Spleen (tissue), 11 donors: Measurements from ENCODE around the gene MMP23B. TPM values are rescaled to one million over a fixed set of nuclear protein-coding genes. Genes with fewer than 3 reads are reported as not detected.
A peak's percentile ranks its signal among the peaks of the same experiment; 100 is the strongest.

Experiments
- DNase-seq: peaks from one replicate; pipeline ENCODE4 v3.0.0-alpha.2; 2020
- H3K27ac ChIP-seq, 8 donors: fragments of 200-600 bp; sonication (generic) in 7 of 8; 1 replicate in 4 of 8; 2 replicates in 4 of 8; pipeline versions ENCODE4 v1.5.0 to v1.8.0; 2016 to 2021; ENCODE audit warnings: inconsistent platforms in 4 of 8, mild to moderate bottlenecking in 4 of 8, moderate library complexity in 1 of 8
- H3K27me3 ChIP-seq, 7 donors: fragments of 200-600 bp; sonication (generic) in 6 of 7; replicated peaks in 1 of 7; 1 replicate in 4 of 7; 2 replicates in 3 of 7; pipeline versions ENCODE4 v1.5.0 to v1.8.0; 2016 to 2021; ENCODE audit warnings: inconsistent platforms in 3 of 7, mild to moderate bottlenecking in 1 of 7
- H3K36me3 ChIP-seq, 6 donors: fragments of 200-600 bp; sonication (generic) in 5 of 6; 1 replicate in 4 of 6; 2 replicates in 2 of 6; pipeline versions ENCODE4 v1.5.0 to v1.8.0; 2016 to 2021; ENCODE audit warnings: inconsistent platforms in 2 of 6
- H3K4me1 ChIP-seq, 6 donors: fragments of 200-600 bp; sonication (generic) in 5 of 6; 1 replicate in 3 of 6; 2 replicates in 3 of 6; pipeline versions ENCODE4 v1.5.0 to v1.8.0; 2016 to 2021; ENCODE audit warnings: inconsistent platforms in 3 of 6
- H3K4me3 ChIP-seq, 8 donors: fragments of 200-600 bp; sonication (generic) in 7 of 8; 1 replicate in 4 of 8; 2 replicates in 4 of 8; pipeline versions ENCODE4 v1.5.0 to v1.8.0; 2016 to 2021; ENCODE audit warnings: inconsistent platforms in 4 of 8, mild to moderate bottlenecking in 4 of 8, moderate library complexity in 2 of 8
- H3K9me3 ChIP-seq, 8 donors: fragments of 200-600 bp; sonication (generic) in 7 of 8; 1 replicate in 4 of 8; 2 replicates in 4 of 8; pipeline versions ENCODE4 v1.5.0 to v1.8.0; 2016 to 2021; ENCODE audit warnings: inconsistent platforms in 4 of 8
- POLR2A ChIP-seq, 3 donors: fragments of 450-650 bp; IDR thresholded peaks; one replicate each; pipeline ENCODE4 v1.5.1; 2017; ENCODE audit warnings: antibody characterized with exemption in 3 of 3, mild to moderate bottlenecking in 1 of 3
- POLR2AphosphoS5 ChIP-seq, 3 donors: sonication (generic); formaldehyde crosslinking; IDR thresholded peaks; one replicate each; pipeline ENCODE4 v1.5.1; 2017; ENCODE audit warnings: antibody characterized with exemption in 3 of 3
- WGBS, 5 donors: extraction: QIAGEN DNeasy Blood & Tissue Kit in 3 of 5; methylation state at CpG; one replicate each; pipeline versions ENCODE4 v1.1.5 to v1.1.7; 2013 to 2018; 5-methylcytosine and 5-hydroxymethylcytosine counted together
- intact Hi-C: fragments of 100-400 bp; cut with DNase I; formaldehyde crosslinking; loops from one replicate; pipeline ENCODE4 v1.15.0; 2023; ENCODE audit warnings: low total_unique reads
- polyA plus RNA-seq, 3 donors: library from polyadenylated mRNA; stranded (reverse); fragments of 200-250 nt; gene quantifications; one replicate each; pipeline ENCODE4 v1.2.1, GENCODE V29; 2013
- total RNA-seq, 7 donors: library from RNA; depleted of rRNA in 3 of 7; stranded (reverse); fragments of >200 nt in 3 of 7; fragmentation: NEBNext Ultra II Directional in 4 of 7; extraction: Animal tissue kit (Norgen Biotek cat#: 25700) in 4 of 7; gene quantifications; one replicate each; pipeline versions ENCODE4 v1.1.0 to v1.2.1, GENCODE V29; 2016 to 2021
- TF ChIP-seq, protein P1 (sequence below), 11 experiments: fragments of 200-600 bp in 7 of 11; fragments of 450-650 bp in 4 of 11; sonication (generic) in 4 of 11; IDR thresholded peaks in 8 of 11; conservative IDR thresholded peaks in 3 of 11; 1 replicate in 7 of 11; 2 replicates in 4 of 11; pipeline versions ENCODE4 v1.4.0 to v1.8.0; 2016 to 2021; ENCODE audit warnings: antibody characterized with exemption in 11 of 11, inconsistent platforms in 4 of 11, mild to moderate bottlenecking in 1 of 11
- donor health status: healthy with polysubstance abuse.
- donor health status: DM: no; HTN: no; CAD: no; lungs with moderate emphysema.
- donor health status: DM: no; HTN: no; CAD: no.
- donor health status: Bipolar disorder and iron deficiency.
- donor health status: healthy.
- donor health status: DM: no; HTN: no; CAD: no.
- donor health status: DM: yes; HTN: yes; CAD: no.

The MMP23B gene
- total and polyA plus RNA-seq, 10 donors: 1.4 to 9.3 (median 5.9) TPM

DNA sequence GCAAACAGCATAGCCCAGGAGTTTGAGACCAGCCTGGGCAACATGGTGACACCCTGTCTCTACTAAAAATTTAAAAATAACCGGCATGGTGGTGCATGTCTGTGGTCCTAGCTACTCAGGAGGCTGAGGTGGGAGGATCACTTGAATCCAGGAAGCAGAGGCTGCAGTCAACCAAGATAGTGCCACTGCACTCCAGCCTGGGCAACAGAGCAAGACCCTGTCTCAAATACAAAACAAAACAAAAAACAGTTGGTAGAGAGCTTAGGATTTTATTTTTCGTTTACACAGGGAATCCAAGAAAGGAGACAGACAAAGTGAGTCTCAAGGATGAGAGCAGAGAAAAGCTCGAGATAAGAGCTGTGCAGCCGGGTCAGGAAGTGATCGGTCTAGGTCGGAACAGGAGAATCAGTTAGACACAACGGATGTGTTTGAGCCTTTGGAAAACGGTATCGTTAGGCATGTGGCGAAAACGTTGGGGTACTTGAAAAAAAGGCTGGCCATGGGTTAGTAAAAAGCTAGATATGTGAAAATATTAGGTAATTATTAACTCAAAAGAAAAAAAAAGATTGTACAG is 18.4 kb upstream of the MMP23B start:
- intact Hi-C loops: no loop called here
- WGBS, 5 donors: 62 to 80% (median 64%) methylated on average over 11 of the region's 11 CpGs
- H3K27ac ChIP-seq: peak overlapping the region in 5 of 8 donors; percentile 99 to 100 (median 100)
- TF ChIP-seq, protein P1, sequence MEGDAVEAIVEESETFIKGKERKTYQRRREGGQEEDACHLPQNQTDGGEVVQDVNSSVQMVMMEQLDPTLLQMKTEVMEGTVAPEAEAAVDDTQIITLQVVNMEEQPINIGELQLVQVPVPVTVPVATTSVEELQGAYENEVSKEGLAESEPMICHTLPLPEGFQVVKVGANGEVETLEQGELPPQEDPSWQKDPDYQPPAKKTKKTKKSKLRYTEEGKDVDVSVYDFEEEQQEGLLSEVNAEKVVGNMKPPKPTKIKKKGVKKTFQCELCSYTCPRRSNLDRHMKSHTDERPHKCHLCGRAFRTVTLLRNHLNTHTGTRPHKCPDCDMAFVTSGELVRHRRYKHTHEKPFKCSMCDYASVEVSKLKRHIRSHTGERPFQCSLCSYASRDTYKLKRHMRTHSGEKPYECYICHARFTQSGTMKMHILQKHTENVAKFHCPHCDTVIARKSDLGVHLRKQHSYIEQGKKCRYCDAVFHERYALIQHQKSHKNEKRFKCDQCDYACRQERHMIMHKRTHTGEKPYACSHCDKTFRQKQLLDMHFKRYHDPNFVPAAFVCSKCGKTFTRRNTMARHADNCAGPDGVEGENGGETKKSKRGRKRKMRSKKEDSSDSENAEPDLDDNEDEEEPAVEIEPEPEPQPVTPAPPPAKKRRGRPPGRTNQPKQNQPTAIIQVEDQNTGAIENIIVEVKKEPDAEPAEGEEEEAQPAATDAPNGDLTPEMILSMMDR (IDR thresholded peaks at IDR 0.05 in 8 of 11, conservative IDR thresholded peaks at IDR 0.05 in 3 of 11): no peak
- peaks cover 0 to 13% (median 0%) of the 10 kb centered on the region in 6 donors for H3K36me3 ChIP-seq
- H3K27me3 ChIP-seq: no peaks in the 10 kb centered on the region
- no peak for DNase-seq
- peaks cover 16 to 66% (median 41%) of the 10 kb centered on the region in 6 donors for H3K4me1 ChIP-seq
- H3K4me3 ChIP-seq: peak overlapping the region in 5 of 8 donors; percentile 80 to 98 (median 85)
- H3K9me3 ChIP-seq: no peaks in the 10 kb centered on the region

DNA sequence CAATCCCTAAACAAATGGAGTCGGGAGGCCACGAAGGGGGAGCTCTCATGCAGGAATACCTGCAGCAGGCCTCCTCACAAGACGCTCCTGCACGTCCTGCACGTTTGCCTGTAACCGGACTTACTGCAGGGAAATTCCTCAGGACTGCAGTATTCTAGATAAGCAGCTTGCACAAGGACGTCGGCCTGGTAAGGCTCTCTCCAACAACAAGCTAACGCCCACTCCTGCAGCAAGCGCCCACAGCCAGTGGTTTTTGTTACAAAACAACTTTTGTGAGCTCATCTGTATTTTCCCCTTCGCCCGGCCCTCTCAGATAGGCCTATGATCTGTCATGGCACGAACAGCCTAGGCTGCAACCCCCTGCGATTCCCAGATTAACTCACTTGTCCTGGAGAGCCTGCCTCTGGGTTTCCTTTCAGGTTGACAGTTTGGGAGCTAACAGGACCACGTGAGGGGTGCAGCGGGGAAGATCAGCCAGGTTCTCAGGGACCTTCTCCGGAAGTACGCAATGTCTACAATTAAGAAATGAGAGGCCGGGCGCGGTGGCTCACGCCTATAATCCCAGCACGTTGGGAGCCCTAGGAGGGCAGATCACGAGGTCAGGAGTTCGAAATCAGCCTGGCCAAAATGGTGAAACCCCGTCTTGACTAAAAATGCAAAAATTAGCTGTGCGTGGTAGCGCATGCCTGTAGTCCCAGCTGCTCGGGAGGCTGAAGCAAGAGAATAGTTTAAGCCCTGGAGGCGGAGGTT is 17.6 kb upstream of the MMP23B start:
- 11 to 27% (median 15%) methylated on average over 26 to 30 of the region's 30 CpGs for WGBS, 5 donors
- TF ChIP-seq POLR2AphosphoS5 (IDR thresholded peaks at IDR 0.05) (peak in 1 of 3 donors; percentile 20), POLR2A (IDR thresholded peaks at IDR 0.05) (peak in 1 of 3 donors; percentile 5)
- TF ChIP-seq, protein P1 (IDR thresholded peaks at IDR 0.05 in 8 of 11, conservative IDR thresholded peaks at IDR 0.05 in 3 of 11): no peak
- Histone ChIP-seq H3K27ac (peak overlapping the region; percentile 98 to 100 (median 100)), H3K9me3 (no peaks in the 10 kb centered on the region), H3K4me3 (peak overlapping the region; percentile 73 to 98 (median 83)), H3K4me1 (peaks cover 16 to 70% (median 41%) of the 10 kb centered on the region in 6 donors), H3K27me3 (no peaks in the 10 kb centered on the region), H3K36me3 (peaks cover 0 to 21% (median 0%) of the 10 kb centered on the region in 6 donors)
- intact Hi-C loops: no loop called here
- DNase-seq: peak; percentile 82

DNA sequence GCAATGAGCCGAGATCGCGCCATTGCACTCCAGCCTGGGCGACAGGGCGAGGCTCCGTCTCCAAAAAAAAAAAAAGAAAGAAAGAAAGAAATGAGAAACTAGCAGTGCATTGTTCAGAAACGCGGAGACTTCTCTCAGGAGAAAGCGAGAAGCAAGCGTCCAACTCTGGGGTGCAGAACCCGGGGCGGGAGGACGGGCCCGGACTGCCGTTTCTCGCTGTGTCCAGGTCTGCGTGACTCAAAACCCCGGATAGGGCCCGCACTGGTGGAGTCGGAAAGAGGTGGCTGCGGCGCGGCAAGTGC is 17.1 kb upstream of the MMP23B start:
- Histone ChIP-seq H3K27ac (peak overlapping the region; percentile 98 to 100 (median 100)), H3K4me1 (peaks cover 16 to 74% (median 41%) of the 10 kb centered on the region in 6 donors), H3K27me3 (no peaks in the 10 kb centered on the region), H3K9me3 (no peaks in the 10 kb centered on the region), H3K36me3 (peaks cover 0 to 22% (median 0%) of the 10 kb centered on the region in 6 donors), H3K4me3 (peak overlapping the region; percentile 73 to 98 (median 83))
- no peak for DNase-seq
- intact Hi-C loops: no loop called here
- WGBS, 5 donors: 0 to 2% (median 0%) methylated on average over 23 of the region's 23 CpGs
- TF ChIP-seq, protein P1 (IDR thresholded peaks at IDR 0.05 in 8 of 11, conservative IDR thresholded peaks at IDR 0.05 in 3 of 11): no peak
- TF ChIP-seq POLR2AphosphoS5 (IDR thresholded peaks at IDR 0.05): no peak
- TF ChIP-seq POLR2A (IDR thresholded peaks at IDR 0.05): no peak
